Suppressor macrophage treated with lipopolysaccharide for 1 hour (primary cell): ENCODE data around the gene SEMA7A.

Experiments used
- DNase-seq, 3 donors: peaks; one replicate each; pipeline ENCODE4 v3.0.0-alpha.2; 2020 to 2022

The SEMA7A gene

GRCh38 chr15:74451322-74451721, 17.6 kb upstream of the SEMA7A start:
- no peak for DNase-seq

- no peak for DNase-seq
Measured at GRCh38 chr15:74449643-74450205, 16.0 kb upstream of the SEMA7A start.

- no peak for DNase-seq
Measured at GRCh38 chr15:74449095-74449494, 15.3 kb upstream of the SEMA7A start.

- no peak for DNase-seq
Measured at GRCh38 chr15:74445816-74446763, 12.3 kb upstream of the SEMA7A start.

- no peak for DNase-seq
Measured at GRCh38 chr15:74444106-74445062, 10.6 kb upstream of the SEMA7A start.

GRCh38 chr15:74443100-74443909, 9.5 kb upstream of the SEMA7A start:
- no peak for DNase-seq

GRCh38 chr15:74442604-74443003, 8.8 kb upstream of the SEMA7A start:
- no peak for DNase-seq

- no peak for DNase-seq
Measured at GRCh38 chr15:74442063-74442462, 8.3 kb upstream of the SEMA7A start.

GRCh38 chr15:74441248-74441941, 7.6 kb upstream of the SEMA7A start:
- DNase-seq = no peak

- peak; percentile 81 to 85 (median 84) for DNase-seq
Measured at GRCh38 chr15:74438721-74439316, 5.1 kb upstream of the SEMA7A start.

GRCh38 chr15:74438206-74438605, 4.4 kb upstream of the SEMA7A start:
- no peak for DNase-seq

GRCh38 chr15:74434263-74435136, 742 bp upstream of the SEMA7A start:
- DNase-seq = no peak

- DNase-seq = peak in 2 of 3 donors; percentile 33 to 48
Measured at GRCh38 chr15:74432968-74433591, 678 bp downstream of the SEMA7A start.

- DNase-seq = no peak
Measured at GRCh38 chr15:74432271-74432967, 1.3 kb downstream of the SEMA7A start.

GRCh38 chr15:74431645-74432044, 2.1 kb downstream of the SEMA7A start:
- DNase-seq = no peak

- DNase-seq = no peak
Measured at GRCh38 chr15:74431116-74431515, 2.6 kb downstream of the SEMA7A start.

- peak; percentile 64 to 83 (median 82) for DNase-seq
Measured at GRCh38 chr15:74430510-74430951, 3.2 kb downstream of the SEMA7A start.

GRCh38 chr15:74429781-74430400, 3.9 kb downstream of the SEMA7A start:
- peak; percentile 43 to 64 (median 62) for DNase-seq
